Fibroblast of lung (primary cell): ENCODE measurements around the gene INPP4A. TPM values are rescaled to one million over a fixed set of nuclear protein-coding genes. Genes with fewer than 3 reads are reported as not detected.
"Not testable (repeated sequence)": the region's sequence is repeated elsewhere in the genome, so short reads cannot be mapped to it uniquely, and the experiment has no call there.

ENCODE experiments used
- DNase-seq, 2 donors: peaks; one replicate each; pipeline versions ENCODE4 v3.0.0 to v3.0.0-alpha.2; 2010; ENCODE audit warnings: low read depth in 2 of 2
- H2AFZ ChIP-seq: 2 replicates; pipeline ENCODE4 v1.5.1; 2012; ENCODE audit warnings: low read length, control low read depth, inconsistent platforms
- H3K27ac ChIP-seq: 2 replicates; pipeline ENCODE4 v1.5.1; 2011; ENCODE audit warnings: low read length, control low read depth; ENCODE audit not compliant: insufficient read depth
- H3K27me3 ChIP-seq: 2 replicates; pipeline ENCODE4 v1.5.1; 2011; ENCODE audit warnings: mild to moderate bottlenecking, low read length; ENCODE audit not compliant: control insufficient read depth, insufficient read depth
- H3K36me3 ChIP-seq: 2 replicates; pipeline ENCODE4 v1.5.1; 2011; ENCODE audit warnings: low read length; ENCODE audit not compliant: control insufficient read depth, insufficient read depth
- H3K4me1 ChIP-seq: 2 replicates; pipeline ENCODE4 v1.5.1; 2011; ENCODE audit warnings: low read length; ENCODE audit not compliant: control insufficient read depth, insufficient read depth; ENCODE audit errors: extremely low read depth
- H3K4me2 ChIP-seq: 2 replicates; pipeline ENCODE4 v1.5.1; 2011; ENCODE audit warnings: low read length, control low read depth; ENCODE audit not compliant: insufficient read depth; ENCODE audit errors: extremely low read depth
- H3K4me3 ChIP-seq, 4 experiments: fragments of 200-600 bp in 1 of 4; sonication (generic) in 1 of 4; replicated peaks in 1 of 4; 2 replicates each; pipeline ENCODE4 v1.5.1; 2011 to 2016; ENCODE audit warnings: low read length in 4 of 4, low read depth in 3 of 4, mild to moderate bottlenecking in 3 of 4, control low read depth in 2 of 4, inconsistent platforms in 1 of 4, mixed read lengths in 1 of 4; ENCODE audit not compliant: insufficient read depth in 1 of 4; ENCODE audit errors: control extremely low read depth in 1 of 4
- H3K79me2 ChIP-seq: 2 replicates; pipeline ENCODE4 v1.5.1; 2012; ENCODE audit warnings: mild to moderate bottlenecking, low read length, inconsistent platforms; ENCODE audit not compliant: control insufficient read depth, insufficient read depth
- H3K9ac ChIP-seq: 2 replicates; pipeline ENCODE4 v1.5.1; 2011; ENCODE audit warnings: mild to moderate bottlenecking, low read length, control low read depth; ENCODE audit not compliant: insufficient read depth
- H3K9me3 ChIP-seq: 2 replicates; pipeline ENCODE4 v1.5.1; 2012; ENCODE audit warnings: low read depth, low read length; ENCODE audit not compliant: control insufficient read depth, insufficient read depth
- H4K20me1 ChIP-seq: 2 replicates; pipeline ENCODE4 v1.5.1; 2011; ENCODE audit warnings: low read length; ENCODE audit not compliant: control insufficient read depth, insufficient read depth; ENCODE audit errors: extremely low read depth
- EZH2 ChIP-seq: IDR thresholded peaks from 2 replicates; pipeline ENCODE4 v1.5.1; 2012; ENCODE audit warnings: low read length, control low read depth, mild to moderate bottlenecking; ENCODE audit errors: missing control alignments
- polyA plus RNA-seq, 2 donors: library from polyadenylated mRNA; depleted of rRNA in 1 of 2; stranded (reverse) in 1 of 2; unstranded in 1 of 2; fragments of >200 nt; gene quantifications; 2 replicates each; pipeline ENCODE4 v1.2.1, GENCODE V29; 2011 to 2012; ENCODE audit warnings: missing spikeins in 1 of 2
- total RNA-seq: library from RNA; depleted of rRNA; stranded (reverse); fragments of >200 nt; gene quantifications from 2 replicates; pipeline ENCODE4 v1.2.1, GENCODE V29; 2014
- TF ChIP-seq, protein P1 (sequence below), 2 donors: IDR thresholded peaks in 1 of 2; conservative IDR thresholded peaks in 1 of 2; 1 replicate in 1 of 2; 2 replicates in 1 of 2; pipeline ENCODE4 v1.5.1; 2011 to 2012; ENCODE audit warnings: low read length in 2 of 2, control low read depth in 1 of 2, inconsistent platforms in 1 of 2, low read depth in 1 of 2, mild to moderate bottlenecking in 1 of 2

Gene INPP4A
- total and polyA plus RNA-seq, 2 donors (not counting 1 experiment from before 2014, with no cell fraction given), result 10.2 to 26.1 TPM

GRCh38 chr2:98405301-98405700 is 39.4 kb upstream of the INPP4A start:
- H3K4me1 ChIP-seq, result no peaks in the 10 kb centered on the region
- H3K4me2 ChIP-seq, result no peak overlapping the region
- H2AFZ ChIP-seq, result no peak overlapping the region
- H3K9me3 ChIP-seq, result no peaks in the 10 kb centered on the region
- H3K9ac ChIP-seq, result no peak overlapping the region
- H3K4me3 ChIP-seq, result no peak overlapping the region
- no peaks in the 10 kb centered on the region for H3K36me3 ChIP-seq
- H3K27ac ChIP-seq, result no peak overlapping the region
- TF ChIP-seq, protein P1, sequence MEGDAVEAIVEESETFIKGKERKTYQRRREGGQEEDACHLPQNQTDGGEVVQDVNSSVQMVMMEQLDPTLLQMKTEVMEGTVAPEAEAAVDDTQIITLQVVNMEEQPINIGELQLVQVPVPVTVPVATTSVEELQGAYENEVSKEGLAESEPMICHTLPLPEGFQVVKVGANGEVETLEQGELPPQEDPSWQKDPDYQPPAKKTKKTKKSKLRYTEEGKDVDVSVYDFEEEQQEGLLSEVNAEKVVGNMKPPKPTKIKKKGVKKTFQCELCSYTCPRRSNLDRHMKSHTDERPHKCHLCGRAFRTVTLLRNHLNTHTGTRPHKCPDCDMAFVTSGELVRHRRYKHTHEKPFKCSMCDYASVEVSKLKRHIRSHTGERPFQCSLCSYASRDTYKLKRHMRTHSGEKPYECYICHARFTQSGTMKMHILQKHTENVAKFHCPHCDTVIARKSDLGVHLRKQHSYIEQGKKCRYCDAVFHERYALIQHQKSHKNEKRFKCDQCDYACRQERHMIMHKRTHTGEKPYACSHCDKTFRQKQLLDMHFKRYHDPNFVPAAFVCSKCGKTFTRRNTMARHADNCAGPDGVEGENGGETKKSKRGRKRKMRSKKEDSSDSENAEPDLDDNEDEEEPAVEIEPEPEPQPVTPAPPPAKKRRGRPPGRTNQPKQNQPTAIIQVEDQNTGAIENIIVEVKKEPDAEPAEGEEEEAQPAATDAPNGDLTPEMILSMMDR (conservative IDR thresholded peaks at IDR 0.05 in 1 of 2, IDR thresholded peaks at IDR 0.05 in 1 of 2; ENCODE audit: low read depth in 1 of 2, low read length in 2 of 2), result no peak
- TF ChIP-seq EZH2, result no peak
- H3K27me3 ChIP-seq, result peaks cover 7% of the 10 kb centered on the region
- no peaks in the 10 kb centered on the region for H4K20me1 ChIP-seq
- DNase-seq, result no peak
- no peaks in the 10 kb centered on the region for H3K79me2 ChIP-seq

DNA sequence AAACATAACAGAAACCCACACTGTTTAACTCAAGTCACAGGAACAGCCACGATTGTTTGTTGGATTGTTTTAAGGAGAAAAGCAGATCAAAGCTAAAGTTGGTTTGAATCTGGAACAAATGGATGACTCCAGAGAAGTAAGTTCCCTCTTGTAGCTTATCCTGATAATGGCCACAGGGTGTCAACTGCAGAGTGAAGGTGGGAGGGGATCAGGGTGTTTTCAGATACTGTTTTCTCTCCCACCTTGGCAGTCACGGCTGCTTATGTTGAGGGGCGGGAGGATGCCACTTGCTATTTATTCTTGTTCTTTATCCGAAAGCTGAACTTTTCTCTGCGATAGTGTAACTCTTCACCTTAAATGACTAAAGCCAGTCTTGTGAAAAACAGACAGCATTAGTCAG is 36.5 kb upstream of the INPP4A start:
- Histone ChIP-seq H3K4me3 (no peak overlapping the region), H3K27me3 (peaks cover 4% of the 10 kb centered on the region), H3K9ac (no peak overlapping the region), H3K79me2 (no peaks in the 10 kb centered on the region), H3K36me3 (no peaks in the 10 kb centered on the region), H3K27ac (no peak overlapping the region), H3K4me1 (no peaks in the 10 kb centered on the region), H3K4me2 (no peak overlapping the region), H3K9me3 (no peaks in the 10 kb centered on the region), H2AFZ (no peak overlapping the region), H4K20me1 (no peaks in the 10 kb centered on the region)
- TF ChIP-seq, protein P1 (conservative IDR thresholded peaks at IDR 0.05 in 1 of 2, IDR thresholded peaks at IDR 0.05 in 1 of 2; ENCODE audit: low read depth in 1 of 2, low read length in 2 of 2), result no peak
- no peak for TF ChIP-seq EZH2
- no peak for DNase-seq

DNA sequence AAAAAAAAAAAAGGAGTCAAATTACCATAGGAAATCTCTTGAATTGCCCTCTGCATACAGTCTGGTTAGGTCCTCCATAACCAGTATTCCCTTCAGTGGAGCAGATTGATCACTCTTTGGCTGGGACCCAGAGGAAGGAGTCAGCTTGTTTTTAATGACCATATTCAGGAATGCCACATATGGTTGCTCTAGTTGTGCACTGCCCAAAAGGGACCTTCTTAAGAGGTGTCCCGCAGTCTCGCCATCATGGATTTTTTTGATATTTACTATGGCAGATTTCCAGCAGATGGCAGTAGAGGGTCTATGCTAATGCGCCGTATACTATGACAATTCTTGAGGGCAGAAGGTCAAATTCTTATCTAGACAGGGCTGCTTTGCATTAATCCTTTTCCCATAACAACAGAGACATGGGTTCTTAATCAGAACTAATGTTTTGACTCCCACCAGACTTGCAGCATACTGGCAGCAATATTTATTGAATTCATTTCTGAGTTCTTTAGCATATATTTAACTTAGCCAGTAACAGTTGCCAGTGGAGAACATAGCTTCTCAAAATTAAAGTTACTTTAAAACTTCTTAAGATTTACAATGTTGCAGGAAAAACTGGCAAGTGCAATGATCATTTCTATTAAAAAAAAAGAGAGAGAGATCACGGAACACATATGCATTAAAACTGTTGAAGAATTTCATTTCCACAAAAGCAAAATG is 31.8 kb upstream of the INPP4A start:
- H3K27ac ChIP-seq, result no peak overlapping the region
- TF ChIP-seq EZH2, result no peak
- TF ChIP-seq, protein P1 (conservative IDR thresholded peaks at IDR 0.05 in 1 of 2, IDR thresholded peaks at IDR 0.05 in 1 of 2; ENCODE audit: low read depth in 1 of 2, low read length in 2 of 2), result peak; percentile 74 to 77
- H3K27me3 ChIP-seq, result no peaks in the 10 kb centered on the region
- no peaks in the 10 kb centered on the region for H3K9me3 ChIP-seq
- H3K79me2 ChIP-seq, result no peaks in the 10 kb centered on the region
- H3K9ac ChIP-seq, result no peak overlapping the region
- peak overlapping the region; percentile 70 for H2AFZ ChIP-seq
- H3K4me2 ChIP-seq, result peak overlapping the region; percentile 35
- H4K20me1 ChIP-seq, result no peaks in the 10 kb centered on the region
- H3K36me3 ChIP-seq, result no peaks in the 10 kb centered on the region
- no peak overlapping the region for H3K4me3 ChIP-seq
- peak; percentile 36 to 66 for DNase-seq
- no peaks in the 10 kb centered on the region for H3K4me1 ChIP-seq

GRCh38 chr2:98414246-98414645 is 30.4 kb upstream of the INPP4A start:
- H3K9me3 ChIP-seq, H2AFZ ChIP-seq, H3K27ac ChIP-seq, H3K4me1 ChIP-seq, DNase-seq, H3K79me2 ChIP-seq, H3K36me3 ChIP-seq, H3K4me2 ChIP-seq, H3K9ac ChIP-seq, H3K27me3 ChIP-seq, H4K20me1 ChIP-seq, H3K4me3 ChIP-seq: not testable (repeated sequence)
